Parathyroid adenoma (tissue), 2 donors: ENCODE measurements around the gene GPR75.
"Not testable (repeated sequence)": the region's sequence is repeated elsewhere in the genome, so short reads cannot be mapped to it uniquely, and the experiment has no call there.

Experiments used
- H2AFZ ChIP-seq: fragments of 300-600 bp; sonication (generic); one replicate; pipeline ENCODE4 v1.7.0; 2017; ENCODE audit warnings: antibody characterized with exemption, mild to moderate bottlenecking
- H3K27ac ChIP-seq: fragments of 300-600 bp; sonication (generic); one replicate; pipeline ENCODE4 v1.7.0; 2017
- H3K27me3 ChIP-seq: fragments of 300-600 bp; sonication (generic); one replicate; pipeline ENCODE4 v1.7.0; 2017; ENCODE audit warnings: low read length; ENCODE audit not compliant: control insufficient read depth, insufficient read depth
- H3K36me3 ChIP-seq: fragments of 300-600 bp; sonication (generic); one replicate; pipeline ENCODE4 v1.7.0; 2017; ENCODE audit warnings: low read length; ENCODE audit not compliant: control insufficient read depth, insufficient read depth
- H3K4me1 ChIP-seq: fragments of 300-600 bp; sonication (generic); one replicate; pipeline ENCODE4 v1.7.0; 2017; ENCODE audit warnings: control low read depth
- H3K4me2 ChIP-seq: fragments of 300-600 bp; sonication (generic); one replicate; pipeline ENCODE4 v1.7.0; 2017; ENCODE audit warnings: low read length
- H3K4me3 ChIP-seq: fragments of 300-600 bp; sonication (generic); one replicate; pipeline ENCODE4 v1.7.0; 2017; ENCODE audit warnings: low read depth, low read length
- H3K79me2 ChIP-seq: fragments of 300-600 bp; sonication (generic); one replicate; pipeline ENCODE4 v1.7.0; 2017; ENCODE audit warnings: control low read depth
- H3K9ac ChIP-seq: fragments of 300-600 bp; sonication (generic); one replicate; pipeline ENCODE4 v1.7.0; 2017; ENCODE audit warnings: mild to moderate bottlenecking
- H3K9me3 ChIP-seq: fragments of 300-600 bp; sonication (generic); one replicate; pipeline ENCODE4 v1.7.0; 2017; ENCODE audit warnings: low read length; ENCODE audit not compliant: control insufficient read depth
- TF ChIP-seq, protein P1 (sequence below): fragments of 300-600 bp; sonication (generic); IDR thresholded peaks from one replicate; pipeline ENCODE4 v1.7.0; 2017; ENCODE audit warnings: antibody characterized with exemption, mild to moderate bottlenecking
- donor health status: primary hyperparathyroidism.

GPR75 gene

GRCh38 chr2:53826030-53826410, 33.7 kb downstream of the GPR75 start:
- Histone ChIP-seq H3K4me2 (no peak overlapping the region), H3K27me3 (no peaks in the 10 kb centered on the region), H3K9ac (no peak overlapping the region), H3K27ac (no peak overlapping the region), H3K4me1 (no peaks in the 10 kb centered on the region), H3K9me3 (no peaks in the 10 kb centered on the region), H3K4me3 (no peak overlapping the region), H3K36me3 (no peaks in the 10 kb centered on the region), H2AFZ (no peak overlapping the region), H3K79me2 (no peaks in the 10 kb centered on the region)
- TF ChIP-seq, protein P1, sequence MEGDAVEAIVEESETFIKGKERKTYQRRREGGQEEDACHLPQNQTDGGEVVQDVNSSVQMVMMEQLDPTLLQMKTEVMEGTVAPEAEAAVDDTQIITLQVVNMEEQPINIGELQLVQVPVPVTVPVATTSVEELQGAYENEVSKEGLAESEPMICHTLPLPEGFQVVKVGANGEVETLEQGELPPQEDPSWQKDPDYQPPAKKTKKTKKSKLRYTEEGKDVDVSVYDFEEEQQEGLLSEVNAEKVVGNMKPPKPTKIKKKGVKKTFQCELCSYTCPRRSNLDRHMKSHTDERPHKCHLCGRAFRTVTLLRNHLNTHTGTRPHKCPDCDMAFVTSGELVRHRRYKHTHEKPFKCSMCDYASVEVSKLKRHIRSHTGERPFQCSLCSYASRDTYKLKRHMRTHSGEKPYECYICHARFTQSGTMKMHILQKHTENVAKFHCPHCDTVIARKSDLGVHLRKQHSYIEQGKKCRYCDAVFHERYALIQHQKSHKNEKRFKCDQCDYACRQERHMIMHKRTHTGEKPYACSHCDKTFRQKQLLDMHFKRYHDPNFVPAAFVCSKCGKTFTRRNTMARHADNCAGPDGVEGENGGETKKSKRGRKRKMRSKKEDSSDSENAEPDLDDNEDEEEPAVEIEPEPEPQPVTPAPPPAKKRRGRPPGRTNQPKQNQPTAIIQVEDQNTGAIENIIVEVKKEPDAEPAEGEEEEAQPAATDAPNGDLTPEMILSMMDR = no peak

GRCh38 chr2:53823639-53824038, 36.1 kb downstream of the GPR75 start:
- H3K27ac ChIP-seq, H3K4me1 ChIP-seq, H2AFZ ChIP-seq, H3K36me3 ChIP-seq, H3K27me3 ChIP-seq, H3K9me3 ChIP-seq, H3K4me2 ChIP-seq, H3K79me2 ChIP-seq, H3K9ac ChIP-seq, H3K4me3 ChIP-seq: not testable (repeated sequence)

GRCh38 chr2:53821810-53822209, 38.0 kb downstream of the GPR75 start:
- H3K27me3 ChIP-seq = no peaks in the 10 kb centered on the region
- H3K9me3 ChIP-seq = no peaks in the 10 kb centered on the region
- no peak overlapping the region for H2AFZ ChIP-seq
- TF ChIP-seq, protein P1 = no peak
- no peaks in the 10 kb centered on the region for H3K4me1 ChIP-seq
- H3K4me2 ChIP-seq = no peak overlapping the region
- H3K27ac ChIP-seq = no peak overlapping the region
- no peak overlapping the region for H3K4me3 ChIP-seq
- no peaks in the 10 kb centered on the region for H3K79me2 ChIP-seq
- H3K36me3 ChIP-seq = no peaks in the 10 kb centered on the region
- no peak overlapping the region for H3K9ac ChIP-seq

DNA sequence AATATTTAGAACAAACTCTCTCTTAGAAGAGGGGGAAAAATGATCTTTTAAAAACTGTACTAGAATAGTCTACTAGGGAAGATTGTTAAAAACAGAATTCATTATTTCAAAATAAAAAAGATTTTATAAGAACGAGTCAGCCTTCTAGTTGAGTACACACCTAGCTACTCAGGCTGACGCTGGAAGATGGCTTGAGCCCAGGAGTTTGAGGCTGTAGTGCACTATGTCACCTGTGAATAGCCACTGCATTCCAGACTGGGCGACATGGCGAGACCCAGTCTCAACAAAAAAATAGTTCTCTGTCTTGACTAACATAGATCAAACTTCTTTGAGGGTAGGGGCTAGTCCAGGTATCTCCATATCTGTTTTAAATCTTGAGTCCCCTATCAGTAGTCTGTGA, 39.1 kb downstream of the GPR75 start:
- no peak overlapping the region for H3K4me3 ChIP-seq

GRCh38 chr2:53820048-53820447, 39.7 kb downstream of the GPR75 start:
- no peaks in the 10 kb centered on the region for H3K79me2 ChIP-seq
- no peak overlapping the region for H3K9ac ChIP-seq
- H3K9me3 ChIP-seq = no peaks in the 10 kb centered on the region
- H2AFZ ChIP-seq = no peak overlapping the region
- no peaks in the 10 kb centered on the region for H3K27me3 ChIP-seq
- H3K4me3 ChIP-seq = no peak overlapping the region
- no peak overlapping the region for H3K27ac ChIP-seq
- no peak overlapping the region for H3K4me2 ChIP-seq
- TF ChIP-seq, protein P1 = no peak
- H3K4me1 ChIP-seq = no peaks in the 10 kb centered on the region
- H3K36me3 ChIP-seq = no peaks in the 10 kb centered on the region

More for the DNA sequence above, 39.1 kb downstream of the GPR75 start:
- Histone ChIP-seq H3K4me1 (no peaks in the 10 kb centered on the region), H3K9me3 (no peaks in the 10 kb centered on the region), H3K27me3 (no peaks in the 10 kb centered on the region), H3K79me2 (no peaks in the 10 kb centered on the region), H2AFZ (no peak overlapping the region), H3K36me3 (no peaks in the 10 kb centered on the region), H3K9ac (no peak overlapping the region), H3K27ac (no peak overlapping the region), H3K4me2 (no peak overlapping the region)
- TF ChIP-seq, protein P1 = no peak
